GM19099 (cell line): ENCODE data around the gene CILP.

Experiments
- POLR2A ChIP-seq: IDR thresholded peaks from 3 replicates; pipeline ENCODE4 v1.6.1; 2011; ENCODE audit warnings: low read depth; ENCODE audit not compliant: insufficient read length; ENCODE audit errors: extremely low read depth

Gene CILP

DNA sequence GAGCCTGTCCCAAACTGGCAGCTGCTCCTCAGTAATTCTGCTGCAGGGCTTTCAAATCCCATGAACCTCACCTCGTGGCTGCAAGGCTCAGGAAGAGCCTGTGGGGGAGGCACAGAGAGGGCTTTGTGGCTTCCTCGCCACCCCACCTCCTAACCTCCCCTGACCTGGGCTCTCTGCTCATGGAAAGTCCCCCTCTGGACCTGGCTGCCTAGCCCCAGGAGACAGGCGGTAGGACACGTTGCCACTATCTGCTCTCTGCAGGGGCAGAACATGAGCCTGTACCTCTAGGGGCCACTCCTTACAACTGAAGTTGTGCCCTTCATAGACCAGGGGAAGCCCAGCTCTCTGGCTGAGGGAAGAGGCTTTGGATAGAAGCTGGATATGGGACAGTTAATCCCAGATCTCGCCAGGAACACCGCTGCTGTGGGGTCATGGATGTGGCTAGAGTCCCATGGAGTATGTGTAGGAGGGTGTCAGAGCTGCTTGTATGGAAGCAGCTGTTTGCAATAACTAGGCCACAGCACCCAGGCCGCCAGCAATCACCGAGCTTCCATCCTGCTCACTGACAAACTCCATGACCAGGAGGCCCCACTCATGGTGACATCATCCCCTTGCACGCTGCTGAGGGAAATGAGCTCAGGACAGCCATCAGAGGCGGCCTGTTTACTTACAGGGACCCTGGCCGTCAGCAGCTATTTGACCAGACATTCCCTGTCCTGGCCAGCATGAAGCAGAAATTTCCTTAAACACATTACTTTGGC is 34.0 kb upstream of the CILP start:
- no peak for TF ChIP-seq POLR2A

DNA sequence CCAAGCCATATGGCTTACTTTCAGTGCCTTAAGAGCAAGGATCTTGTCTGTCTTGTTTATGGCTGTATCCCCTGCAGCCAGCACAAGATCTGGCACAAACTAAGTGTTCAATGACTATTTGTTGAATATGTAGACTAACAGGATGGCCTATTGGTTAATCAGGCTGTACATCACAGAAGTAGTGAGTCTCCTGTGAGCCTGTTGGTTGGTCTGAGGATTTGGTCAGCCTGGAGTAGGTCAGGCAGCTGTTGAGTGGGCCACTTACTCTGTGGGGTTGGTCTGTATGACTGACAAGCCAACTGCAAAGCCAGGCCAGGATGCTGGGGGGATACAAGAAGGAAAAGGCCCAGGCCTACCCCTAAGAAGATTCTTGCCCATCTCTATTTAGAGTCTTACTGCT is 33.4 kb upstream of the CILP start:
- TF ChIP-seq POLR2A = no peak

DNA sequence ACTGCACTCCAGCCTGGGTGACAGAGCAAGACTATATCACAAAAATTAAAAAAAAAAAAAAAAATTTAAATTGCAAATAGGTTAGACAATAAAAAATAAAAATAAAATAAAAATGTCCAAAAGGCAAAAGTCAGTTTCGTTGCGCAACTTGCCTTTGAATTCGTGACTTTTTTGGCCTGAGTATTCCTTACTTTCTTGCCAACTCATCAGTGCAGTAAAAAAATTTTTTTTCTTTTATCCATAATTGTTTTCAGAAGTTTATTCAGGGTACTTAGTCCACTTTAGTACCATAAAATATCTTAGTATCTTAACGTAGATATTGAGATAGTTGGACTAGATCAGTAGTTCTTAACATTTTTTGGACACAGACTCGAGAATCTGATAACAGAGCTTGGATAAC is 22.4 kb upstream of the CILP start:
- no peak for TF ChIP-seq POLR2A

DNA sequence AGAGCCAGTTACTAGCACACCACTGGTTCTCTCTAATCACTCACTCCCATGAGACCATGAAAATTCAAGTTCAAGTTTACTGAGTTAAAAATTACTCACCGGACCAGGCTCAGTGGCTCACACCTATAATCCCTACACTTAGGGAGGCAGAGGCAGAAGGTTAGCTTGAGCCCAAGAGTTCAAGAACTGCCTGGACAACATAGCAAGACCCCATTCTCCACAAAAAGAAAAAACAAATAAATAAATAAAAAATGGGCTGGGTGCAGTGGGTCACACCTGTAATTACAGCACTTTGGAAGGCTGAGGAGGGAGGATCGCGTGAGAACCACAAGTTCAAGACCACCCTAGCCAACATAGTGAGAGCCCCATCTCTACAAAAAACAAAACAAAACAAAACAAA is 21.2 kb upstream of the CILP start:
- TF ChIP-seq POLR2A = no peak

DNA sequence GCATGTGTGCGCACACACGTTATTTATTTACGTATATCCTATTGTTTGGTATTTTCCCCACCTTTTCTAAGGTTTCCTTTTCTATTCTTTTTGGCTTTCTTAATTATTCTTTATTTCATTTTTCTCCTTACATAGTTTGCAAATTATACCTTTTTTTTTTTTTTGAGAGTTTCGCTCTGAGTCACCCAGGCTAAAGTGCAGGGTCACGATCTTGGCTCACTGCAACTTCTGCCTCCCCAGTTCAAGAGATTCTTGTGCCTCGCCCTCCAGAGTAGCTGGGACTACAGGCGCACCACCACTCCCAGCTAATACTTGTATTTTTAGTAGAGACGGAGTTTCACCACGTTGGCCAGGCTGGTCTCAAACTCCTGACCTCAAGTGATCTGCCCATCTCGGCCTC is 20.0 kb upstream of the CILP start:
- TF ChIP-seq POLR2A = no peak

DNA sequence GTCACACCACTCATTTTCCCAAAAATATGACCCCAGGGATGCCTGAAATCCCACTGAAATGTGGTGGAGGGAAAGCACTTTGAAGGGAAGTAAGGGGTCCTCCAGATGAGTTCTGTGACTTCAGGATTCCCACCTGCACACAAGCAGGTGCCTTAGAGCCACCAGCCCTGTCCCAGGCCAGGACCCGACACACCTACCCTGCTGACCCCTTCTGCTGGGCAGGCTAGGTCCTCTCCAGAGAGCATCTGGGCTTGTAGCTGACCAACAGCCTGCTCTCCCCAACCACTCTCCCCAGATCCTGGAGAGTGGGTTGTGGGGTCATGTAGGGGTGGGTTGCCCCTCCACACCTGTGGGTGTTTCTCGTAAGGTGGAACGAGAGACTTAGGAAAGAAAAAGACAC is 14.9 kb upstream of the CILP start:
- TF ChIP-seq POLR2A = no peak

DNA sequence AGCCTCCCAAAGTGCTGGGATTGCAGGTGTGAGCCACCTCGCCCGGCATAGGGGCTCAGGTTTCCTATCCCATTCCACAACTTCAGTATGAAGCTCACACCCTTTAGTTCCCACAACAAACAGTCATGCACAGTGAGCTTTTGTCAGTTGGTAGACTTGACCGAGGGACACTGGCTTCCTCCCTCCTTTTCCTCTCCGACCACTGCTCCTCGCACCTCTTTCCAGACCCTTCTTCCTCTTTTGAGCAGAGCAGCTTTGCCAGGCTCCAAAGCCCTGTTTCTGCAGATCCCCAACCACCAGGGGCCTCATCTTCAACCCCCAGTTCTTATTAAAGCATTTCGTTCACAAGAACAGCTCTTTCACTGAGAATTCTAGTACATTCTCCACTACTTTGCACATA is 12.7 kb upstream of the CILP start:
- TF ChIP-seq POLR2A = no peak

DNA sequence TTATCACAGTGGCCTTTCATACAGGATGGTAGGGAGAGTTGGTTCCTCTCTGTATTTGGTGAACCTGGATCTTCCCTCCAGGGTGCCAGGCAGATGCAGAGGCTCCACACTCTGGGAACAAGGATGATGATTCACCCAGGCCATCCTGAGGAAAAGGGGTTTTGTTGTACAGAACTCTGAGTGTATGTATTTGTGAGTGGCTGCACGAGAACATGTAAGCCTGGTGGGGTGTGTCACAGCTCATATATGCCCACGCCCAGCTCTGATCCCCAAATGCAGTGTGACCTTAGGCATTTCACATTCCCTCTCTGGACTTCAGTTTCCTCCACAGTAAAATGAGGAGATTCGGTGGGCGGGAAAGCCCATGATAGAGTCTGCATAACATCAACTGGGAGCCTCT is 11.6 kb upstream of the CILP start:
- TF ChIP-seq POLR2A = no peak

DNA sequence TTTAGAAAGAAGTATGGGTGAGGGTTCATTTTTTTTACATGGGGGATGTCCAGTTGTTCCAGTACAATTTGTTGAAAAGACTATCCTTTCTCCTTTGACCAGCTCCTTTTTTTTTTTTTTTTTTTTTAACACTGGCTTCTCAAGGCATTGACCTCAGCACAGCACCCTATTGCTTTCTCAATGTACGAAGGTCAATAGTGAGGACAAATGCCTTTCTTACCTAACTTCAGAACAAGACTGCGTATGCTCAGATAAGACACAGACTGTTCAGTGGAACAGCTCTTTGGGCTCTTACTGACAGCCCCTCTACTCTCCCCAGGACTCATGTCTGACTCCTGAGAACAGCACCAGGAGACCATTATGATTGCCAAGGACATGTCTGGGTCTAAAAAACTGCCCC is 10.4 kb upstream of the CILP start:
- TF ChIP-seq POLR2A = no peak

DNA sequence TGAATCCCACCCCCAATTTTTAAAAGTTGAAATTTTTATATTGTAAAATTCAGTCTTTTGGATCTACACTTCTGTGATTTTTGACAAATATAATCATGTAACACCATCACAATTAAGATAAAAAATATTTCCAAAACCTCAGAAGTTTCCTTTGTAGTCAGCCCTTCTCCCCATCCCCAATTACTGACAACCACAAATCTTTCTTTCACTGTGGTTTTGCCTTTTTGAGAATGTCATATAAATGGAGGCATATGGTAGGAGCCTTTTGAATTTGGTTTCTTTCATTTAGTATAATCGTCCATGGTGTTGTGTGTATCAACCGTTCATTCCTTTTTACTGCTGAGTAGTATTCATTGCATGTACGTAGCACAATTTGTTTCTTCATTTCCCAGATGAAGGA is 7.9 kb upstream of the CILP start:
- no peak for TF ChIP-seq POLR2A

DNA sequence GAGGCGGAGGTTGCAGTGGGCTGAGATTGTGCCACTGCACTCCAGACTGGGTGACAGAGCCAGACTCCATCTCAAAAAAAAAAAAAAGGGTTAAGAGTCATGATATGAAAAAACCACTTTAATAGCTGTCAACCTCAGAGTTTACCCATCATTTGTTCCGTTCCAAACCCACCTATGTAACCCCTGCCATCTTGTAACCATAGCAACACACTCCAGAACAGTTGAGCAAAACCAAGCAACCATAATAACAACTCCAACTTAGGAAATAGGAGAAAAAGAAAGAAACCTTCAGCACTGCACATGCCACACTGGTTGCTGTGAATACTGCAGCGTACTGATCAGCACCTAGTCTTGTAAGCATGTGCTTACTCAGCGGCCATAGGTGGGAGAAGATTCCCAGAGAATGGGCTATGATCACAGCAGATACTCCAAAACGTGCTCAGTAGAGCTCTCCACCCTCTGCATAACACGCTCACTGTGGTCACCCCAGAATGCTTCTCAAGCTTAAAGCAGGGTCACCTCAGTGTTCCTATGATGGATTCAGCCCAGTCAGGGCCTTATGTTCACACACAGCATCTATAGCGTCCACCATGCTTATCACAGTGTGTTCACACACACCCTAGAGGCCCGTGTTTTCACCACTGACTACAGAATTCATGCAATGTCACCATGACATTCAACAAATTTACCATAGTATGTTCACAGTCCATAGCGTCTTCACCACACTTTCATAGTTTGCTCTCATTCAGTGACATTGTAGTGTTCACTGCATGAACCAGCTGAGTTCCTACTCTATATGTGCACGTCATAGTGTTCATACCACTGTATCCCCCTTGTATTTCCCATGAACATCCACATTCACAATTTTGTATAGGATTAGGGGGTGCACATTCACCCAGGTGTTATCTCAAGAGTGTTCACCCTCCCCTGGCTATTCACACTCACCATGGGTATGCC is 6.5 kb upstream of the CILP start:
- no peak for TF ChIP-seq POLR2A

DNA sequence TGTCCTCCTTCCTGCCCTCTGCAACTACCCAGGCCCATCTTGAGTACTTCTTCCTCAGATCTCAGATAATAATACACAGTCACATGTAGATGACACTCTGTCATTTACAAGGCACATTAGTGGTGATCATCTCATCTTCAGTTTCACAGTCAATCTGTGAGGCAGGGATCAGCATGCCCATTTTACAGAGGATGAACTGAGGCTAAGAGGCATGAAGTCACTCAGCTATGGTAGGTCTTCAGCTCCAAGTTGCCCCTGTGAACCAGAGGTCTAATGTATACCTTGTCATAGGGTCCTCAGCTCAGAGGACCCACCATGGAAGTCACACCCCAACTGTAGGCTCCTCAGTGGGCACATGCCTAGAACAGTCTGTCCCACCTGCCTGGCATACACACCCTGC is 4.2 kb upstream of the CILP start:
- no peak for TF ChIP-seq POLR2A

DNA sequence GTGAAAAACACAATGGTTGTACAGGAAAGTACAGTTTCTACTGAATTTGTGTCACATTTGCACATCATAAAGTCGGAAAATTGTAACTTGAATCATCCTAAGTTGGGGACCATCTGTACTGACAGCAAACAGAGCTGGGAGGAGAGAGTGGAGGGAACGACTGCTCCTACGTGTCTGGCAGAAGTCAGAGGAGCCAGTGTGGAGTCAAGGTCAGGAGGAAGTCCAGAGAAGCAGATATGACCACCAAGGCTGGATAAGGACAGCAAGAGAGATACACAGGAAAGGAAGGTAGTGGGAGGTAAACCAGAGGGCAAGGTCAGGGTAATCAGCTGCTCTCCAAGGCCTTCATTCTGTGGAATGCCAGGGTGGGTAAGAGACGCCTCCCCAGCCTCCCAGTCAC is 2.7 kb upstream of the CILP start:
- no peak for TF ChIP-seq POLR2A

DNA sequence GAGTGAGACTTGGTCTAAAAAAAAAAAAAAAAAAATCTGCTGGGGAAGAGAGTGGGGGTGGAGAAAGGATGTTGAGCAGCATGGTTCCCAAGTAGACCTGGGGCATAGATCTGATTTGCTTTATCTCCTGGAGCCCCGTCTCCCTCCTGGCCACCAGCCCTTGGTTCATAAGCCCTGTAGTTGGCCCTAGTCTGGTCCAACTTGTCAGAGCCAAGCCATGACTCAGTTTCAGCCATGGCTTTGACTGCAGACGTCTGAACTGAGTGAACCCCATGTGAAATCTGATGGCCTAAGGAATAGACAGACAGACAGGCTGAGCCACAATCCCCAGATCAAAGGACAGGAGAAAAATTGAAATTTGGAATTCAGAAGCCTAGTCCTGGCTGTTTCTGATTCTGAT is 2.0 kb upstream of the CILP start:
- no peak for TF ChIP-seq POLR2A

DNA sequence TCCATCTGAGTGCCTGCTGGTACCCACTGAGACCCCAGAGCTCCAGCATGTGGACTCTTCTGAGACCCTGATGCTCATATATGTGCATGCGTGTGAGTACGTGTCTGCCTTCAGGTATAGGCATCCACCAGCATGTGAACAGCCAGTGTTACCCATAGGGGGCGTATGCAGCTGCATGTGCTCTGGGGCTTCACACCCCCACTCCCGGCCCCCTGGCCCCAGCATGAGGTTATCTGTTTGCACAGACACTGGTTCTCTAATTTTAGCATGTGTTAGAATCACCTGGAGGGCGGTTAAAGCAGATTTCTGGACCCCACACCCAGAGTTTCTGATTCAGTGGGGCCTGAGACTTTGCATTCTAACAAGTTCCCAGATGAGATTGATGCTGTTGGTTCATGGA is 824 bp upstream of the CILP start:
- no peak for TF ChIP-seq POLR2A

DNA sequence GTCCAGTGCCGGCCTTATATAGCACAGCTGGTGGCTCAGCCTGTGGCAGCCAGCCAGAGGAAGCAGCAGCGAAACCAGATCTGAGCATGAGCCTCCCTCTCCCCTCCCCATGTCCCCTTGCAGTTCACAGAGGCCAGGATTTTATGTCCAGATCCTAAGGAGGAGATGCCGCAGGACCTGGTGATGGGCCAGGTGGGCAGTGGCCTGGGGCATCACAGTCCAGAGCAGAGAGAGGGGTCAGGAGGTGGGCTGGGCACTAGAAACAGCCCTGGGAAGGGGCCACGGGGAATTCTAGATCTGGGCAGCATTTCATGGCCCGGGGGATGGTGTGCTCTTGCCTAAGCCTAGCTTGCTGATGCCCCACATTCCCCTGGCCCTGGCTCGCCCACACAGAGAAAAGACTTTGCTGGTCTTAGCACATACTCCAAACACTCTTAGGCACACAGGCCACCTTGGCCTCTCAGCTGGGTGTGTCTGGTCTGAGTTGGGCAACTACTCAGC is 259 bp upstream of the CILP start:
- no peak for TF ChIP-seq POLR2A

DNA sequence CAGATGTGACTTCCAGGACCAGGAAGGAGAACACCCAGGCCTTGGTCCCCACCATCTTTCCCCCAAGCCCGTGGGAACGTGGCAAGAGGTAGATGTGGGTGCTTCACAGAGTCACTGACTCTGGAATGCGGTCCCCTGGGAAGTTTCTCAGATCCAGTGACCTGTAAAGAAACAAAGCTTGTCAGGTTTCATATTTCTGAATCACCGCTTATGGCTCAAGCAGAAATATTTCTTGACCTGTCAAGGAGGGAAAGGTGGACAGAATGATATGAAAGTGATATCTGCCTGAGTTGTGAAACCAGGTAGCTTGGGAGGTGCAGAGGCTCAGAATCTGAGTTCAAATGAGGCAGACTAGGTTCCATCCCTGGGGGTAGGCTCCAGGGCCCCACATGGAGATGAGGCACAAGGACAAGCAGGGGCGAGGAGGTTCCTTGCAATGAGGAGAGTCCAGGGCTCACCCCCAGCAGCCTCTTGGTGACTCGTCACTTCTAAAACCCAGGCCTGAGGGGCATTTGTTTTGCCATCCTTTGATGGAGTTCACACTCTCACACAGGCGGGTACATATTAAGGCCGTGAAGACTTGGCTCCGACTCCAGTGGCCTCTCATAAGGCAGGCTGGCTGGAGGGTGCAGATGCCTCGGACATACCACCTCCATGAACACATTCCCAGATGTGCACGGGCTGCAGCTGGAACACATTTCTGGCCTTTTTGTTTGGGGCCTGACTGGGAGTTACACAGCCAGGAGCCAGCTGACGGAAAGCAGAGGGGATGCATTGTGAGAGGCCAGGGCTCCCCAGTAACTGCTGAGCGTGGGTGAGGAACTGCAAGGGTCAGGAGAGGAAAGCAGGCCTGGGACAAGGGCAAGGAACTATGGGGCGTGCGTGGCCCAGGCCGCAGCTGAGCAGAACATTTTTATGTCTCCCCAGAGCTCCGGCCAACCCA is 1.3 kb downstream of the CILP start:
- TF ChIP-seq POLR2A = no peak
